Cerebellar nuclear complex (tissue), 1 donor: Measurements from ENCODE around the gene GBA2.

Source experiments
- DNase-seq, 2 experiments: peaks; one replicate each; lab custom pipeline; 2025; lab: John Stamatoyannopoulos, UW

GBA2 gene

DNA sequence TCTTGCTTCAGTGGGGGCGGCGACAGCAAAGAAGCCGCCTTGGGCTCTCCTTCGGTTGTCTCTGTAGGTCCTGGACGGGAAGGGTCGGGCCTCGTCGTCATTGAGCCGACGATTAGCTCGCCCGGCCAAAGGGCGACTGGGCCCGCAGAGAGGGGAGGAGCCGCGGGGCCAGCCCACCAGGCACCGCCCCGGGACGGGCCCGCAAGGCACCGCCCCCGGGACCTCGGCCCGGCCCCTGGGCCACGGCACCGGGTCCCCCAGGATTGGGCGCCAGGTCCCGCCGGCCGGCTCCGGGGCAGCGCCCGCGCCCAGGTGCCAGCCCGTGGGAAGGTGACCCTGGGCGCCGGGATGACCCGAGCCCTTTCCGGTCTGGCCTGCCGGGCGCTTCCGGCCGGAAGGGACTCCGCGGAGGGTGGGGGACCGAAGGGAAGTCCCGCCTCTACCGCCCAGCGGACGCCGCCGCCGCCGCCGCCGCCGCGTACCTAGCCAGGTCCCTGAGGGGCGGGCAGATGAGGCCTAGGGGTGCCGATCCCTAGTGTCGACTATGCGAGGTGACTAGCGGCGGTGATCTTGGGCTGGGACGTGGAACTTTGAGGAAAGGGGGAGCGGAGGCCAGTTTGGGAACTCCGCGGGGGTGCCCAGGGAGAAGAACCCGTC, at the start of gene GBA2, which contains the start of gene RGP1:
Gene GBA2, minus strand, starts transcription at position 371 of the 657 bp plus-strand sequence. CDS start 524 bp downstream, outside the sequence.
Gene RGP1, plus strand, starts transcription at position 430 of the 657 bp plus-strand sequence. CDS start 469 bp downstream, outside the sequence.
- peak in 1 of 2 experiments; percentile 21 for DNase-seq

DNA sequence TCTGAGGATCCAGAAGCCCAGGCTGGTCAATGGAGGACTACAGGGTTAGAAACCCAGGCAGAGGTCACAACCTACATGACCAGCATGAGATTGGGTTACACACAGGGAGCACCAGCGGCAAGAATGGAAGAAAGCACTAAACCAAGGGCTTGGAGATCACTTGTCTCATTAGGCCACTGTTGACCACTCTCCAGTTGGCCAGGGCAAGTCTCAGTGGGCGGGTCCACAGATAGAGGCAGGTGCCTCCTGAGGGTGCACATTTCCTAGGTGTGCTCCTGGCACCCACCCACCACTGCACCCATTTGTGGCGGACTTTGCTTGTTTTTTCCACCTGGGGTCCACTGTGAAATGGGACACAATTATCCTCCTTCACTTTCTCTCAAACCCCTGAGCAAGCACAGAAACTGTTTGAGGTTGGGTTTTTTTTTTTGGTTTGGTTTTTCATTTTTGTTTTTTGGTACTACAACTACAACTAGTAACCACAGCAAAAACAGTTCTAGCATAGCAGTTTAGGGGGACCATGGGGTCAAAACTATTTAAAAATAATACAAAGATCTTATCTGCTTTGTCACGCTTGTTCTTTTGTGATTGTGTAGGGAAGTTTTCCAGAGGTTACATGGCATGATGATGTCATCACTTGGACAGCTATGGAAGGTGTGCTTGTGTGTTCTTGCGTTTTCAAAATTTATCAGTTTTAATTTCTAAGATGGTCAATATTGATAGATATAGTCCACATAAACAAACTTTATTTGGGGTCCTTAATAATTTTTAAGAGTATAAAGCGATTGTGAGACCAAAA, 48.5 kb upstream of the GBA2 start:
- DNase-seq = no peak

DNA sequence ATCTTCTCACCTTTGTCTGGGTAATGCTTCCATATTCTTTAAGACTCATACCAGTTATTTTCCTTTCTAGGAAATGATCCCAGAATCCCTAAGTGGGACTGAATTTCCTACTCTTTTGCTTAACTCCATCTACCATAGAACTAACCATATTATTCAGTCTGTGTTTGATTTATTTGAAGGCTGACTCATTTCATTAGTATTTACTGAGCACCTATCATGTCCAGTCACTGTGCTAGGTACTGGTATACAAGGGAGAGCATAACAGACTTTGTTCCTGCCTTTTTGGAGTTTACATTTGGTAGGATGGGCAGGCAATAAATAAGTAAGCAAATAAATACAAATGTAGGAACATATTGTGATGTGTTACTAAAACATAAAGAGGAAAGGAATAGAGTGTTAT, 46.7 kb upstream of the GBA2 start:
- DNase-seq = no peak

DNA sequence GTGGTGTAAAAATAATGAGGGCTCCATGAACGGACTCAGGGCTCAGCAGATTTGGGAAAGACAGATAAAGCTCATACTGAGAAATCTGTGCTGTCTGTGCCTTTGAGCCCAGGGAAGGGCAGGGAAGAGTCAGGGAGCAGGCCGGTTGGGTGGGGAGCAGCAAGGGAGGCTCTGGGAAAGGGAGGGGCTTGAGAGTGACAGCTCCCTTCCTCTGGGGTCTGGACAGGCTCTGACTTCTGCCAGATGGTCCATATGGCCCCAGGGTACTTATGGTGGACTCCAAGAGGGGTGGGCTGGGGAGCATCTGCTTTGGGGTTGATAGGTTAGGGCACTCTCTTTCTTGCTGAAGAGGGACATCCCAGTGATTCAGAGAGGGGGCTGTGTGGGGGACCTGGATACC, 44.4 kb upstream of the GBA2 start:
- DNase-seq = no peak

DNA sequence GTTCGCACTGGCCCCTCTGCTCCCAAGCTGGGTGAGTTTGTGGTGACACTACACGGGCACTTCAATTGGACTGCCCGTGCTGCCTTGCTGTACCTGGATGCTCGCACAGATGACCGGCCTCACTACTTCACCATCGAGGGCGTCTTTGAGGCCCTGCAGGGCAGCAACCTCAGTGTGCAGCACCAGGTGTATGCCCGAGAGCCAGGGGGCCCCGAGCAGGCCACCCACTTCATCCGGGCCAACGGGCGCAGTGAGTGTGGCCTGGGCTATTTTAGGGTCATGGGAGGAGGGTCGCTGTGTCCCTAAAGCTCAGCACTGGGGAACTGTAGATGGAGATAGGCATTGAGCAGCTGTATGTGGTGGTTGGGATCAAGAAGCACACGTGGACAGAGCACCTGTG, 43.8 kb upstream of the GBA2 start:
- DNase-seq = no peak

DNA sequence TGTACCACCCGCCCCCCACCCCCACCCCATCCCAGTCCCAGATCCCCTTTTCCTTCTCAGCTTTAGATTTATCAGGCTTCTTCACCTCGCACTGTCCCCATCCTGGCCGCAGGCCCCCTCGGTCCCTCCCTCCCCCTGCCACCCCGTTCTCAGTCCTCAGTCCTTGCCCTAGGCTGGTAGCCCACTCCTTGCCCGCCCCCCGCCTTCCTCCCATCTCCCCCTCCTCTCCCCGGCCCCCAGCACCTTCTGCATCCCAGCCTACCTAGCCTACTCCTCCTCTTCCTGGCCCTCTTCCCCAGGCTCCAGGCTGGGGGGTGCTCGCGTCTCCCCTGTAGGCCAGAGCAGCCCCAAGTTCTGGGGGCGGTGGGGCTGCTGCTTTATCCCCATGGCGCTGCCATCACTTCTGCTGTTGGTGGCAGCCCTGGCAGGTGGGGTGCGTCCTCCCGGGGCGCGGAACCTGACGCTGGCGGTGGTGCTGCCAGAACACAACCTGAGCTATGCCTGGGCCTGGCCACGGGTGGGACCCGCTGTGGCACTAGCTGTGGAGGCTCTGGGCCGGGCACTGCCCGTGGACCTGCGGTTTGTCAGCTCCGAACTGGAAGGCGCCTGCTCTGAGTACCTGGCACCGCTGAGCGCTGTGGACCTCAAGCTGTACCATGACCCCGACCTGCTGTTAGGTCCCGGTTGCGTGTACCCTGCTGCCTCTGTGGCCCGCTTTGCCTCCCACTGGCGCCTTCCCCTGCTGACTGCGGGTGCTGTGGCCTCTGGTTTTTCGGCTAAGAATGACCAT, 43.2 kb upstream of the GBA2 start:
- no peak for DNase-seq

DNA sequence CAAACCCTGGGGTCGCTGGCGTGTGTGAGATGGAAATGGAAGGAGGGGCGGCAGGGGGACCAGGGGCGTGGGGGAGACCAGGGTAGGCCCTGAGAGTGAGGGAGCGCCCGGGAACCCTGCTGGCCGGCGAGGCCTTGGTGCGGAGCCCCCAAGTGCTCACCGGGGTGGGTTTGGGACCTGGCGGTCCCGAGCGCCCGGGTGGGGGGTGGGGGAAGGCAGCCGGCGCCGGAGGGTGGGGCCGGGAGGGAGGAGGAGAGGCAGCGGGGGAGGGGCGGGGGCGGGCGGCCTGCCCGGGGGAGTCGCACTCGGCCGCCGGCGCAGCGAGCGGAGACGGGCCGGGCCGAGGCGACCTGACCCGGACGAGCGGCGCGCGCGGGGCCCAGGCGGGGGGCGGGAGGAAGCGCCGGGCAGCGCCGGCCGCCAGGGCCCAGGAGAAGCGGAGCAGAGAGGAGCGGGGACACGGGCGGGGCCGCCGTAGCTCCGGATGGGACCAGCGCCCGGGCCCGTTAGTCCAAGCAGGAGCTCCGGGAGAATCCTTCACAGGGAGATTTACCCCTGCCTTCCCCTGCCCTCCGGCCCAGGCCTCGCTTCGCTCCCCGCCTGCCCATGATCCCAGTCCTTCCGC, 42.4 kb upstream of the GBA2 start, which contains the start of gene NPR2:
Gene NPR2, plus strand, starts transcription at position 295 of the 625 bp plus-strand sequence. CDS start 818 bp downstream, outside the sequence.
- no peak for DNase-seq

DNA sequence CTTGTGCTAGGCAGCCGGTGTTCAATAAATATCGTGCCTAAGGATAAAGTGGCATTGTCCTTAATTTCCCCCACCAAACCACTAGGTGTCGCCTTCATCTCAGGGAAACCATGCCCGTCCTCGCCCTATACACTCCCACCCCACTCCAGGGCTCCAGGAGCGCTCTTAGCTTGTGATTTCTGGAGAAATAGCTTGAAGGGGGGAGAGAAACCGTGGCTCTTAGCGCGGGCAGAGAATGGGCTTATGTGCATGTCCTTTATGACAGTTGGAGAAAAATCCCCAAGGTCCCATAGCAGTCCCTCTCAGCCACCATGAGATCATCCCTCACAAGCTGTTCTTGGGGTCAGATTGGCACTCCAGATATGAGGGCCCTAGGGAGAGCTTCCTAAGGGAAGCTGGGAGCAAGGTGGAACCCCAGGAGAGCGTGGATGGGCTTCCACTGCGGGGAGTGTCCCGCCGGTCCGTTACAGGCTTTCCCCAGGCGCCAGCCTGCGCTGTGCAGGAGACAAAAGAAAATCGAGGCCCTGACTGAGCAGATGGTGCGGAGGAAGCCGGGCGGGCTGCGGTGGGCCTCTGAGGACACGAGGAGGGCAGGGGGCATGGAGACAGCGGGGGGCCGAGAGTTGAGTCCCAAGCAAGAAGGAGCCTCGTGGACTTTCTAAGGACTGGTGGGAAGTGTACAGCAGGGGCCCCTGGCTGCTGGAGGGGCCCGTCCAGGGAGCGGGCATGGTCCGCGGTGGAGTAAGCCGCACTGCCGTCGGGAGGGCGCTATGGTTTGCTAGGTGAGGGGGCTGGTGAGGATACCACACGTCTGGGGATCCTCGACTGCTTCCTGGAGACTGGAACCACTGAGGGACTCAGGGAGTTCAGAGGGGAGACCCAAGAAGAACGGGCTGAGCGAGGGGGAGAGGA, 41.6 kb upstream of the GBA2 start:
- peak in 1 of 2 experiments; percentile 76 for DNase-seq

DNA sequence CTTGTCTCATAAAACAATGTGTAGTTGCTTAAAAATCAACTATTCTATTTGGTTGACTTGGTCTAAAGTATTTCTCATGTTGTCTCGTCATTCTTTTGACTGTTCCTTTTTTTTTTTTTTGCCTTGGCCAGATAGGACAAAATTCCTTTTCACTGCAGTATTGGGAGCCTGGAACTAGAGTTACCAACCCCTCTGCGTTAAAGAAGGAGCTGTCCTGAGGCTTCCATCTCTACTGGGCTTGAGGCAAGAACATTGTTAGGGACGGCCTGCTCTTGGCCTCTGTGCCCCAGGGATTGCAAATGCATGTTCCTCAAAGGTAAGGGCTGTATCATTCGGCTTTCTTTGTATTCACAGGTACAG, 41.0 kb upstream of the GBA2 start:
- DNase-seq = no peak

DNA sequence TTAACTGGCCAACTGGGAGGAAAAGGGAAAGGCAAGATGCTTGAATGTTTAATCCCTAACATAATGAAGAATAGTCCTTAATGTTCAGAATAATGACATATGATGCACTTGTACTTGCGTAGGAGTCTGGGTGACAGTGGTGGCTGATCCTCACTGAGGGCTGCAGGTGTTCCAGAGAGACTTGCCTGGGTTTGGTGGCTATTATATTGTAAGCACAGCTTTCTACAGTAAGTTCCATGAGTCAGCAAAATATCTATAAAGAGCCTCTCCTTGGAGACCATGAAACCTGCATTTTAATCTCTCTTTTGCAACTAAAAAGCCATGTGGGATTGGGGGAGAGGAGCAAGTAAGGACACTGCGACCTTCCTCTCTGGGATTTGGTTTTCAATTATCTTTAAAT, 40.5 kb upstream of the GBA2 start:
- no peak for DNase-seq

DNA sequence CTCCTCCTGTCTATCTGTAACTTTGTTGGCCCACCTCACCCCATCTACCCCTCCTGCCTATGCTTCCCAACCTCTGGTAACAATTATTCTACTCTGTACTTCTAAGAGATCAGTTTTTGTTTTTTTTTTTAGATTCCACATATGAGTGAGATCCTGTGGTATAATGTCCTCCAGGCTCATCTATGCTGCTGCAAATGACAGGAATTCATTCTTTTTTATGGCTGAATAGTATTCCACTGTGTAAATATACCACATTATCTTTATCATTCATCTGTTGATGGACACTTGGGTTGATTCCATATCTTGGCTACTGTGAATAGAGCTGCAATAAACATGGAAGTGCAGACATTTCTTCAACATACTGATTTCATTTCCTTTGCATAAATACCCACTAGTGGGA, 34.4 kb upstream of the GBA2 start:
- DNase-seq = no peak

DNA sequence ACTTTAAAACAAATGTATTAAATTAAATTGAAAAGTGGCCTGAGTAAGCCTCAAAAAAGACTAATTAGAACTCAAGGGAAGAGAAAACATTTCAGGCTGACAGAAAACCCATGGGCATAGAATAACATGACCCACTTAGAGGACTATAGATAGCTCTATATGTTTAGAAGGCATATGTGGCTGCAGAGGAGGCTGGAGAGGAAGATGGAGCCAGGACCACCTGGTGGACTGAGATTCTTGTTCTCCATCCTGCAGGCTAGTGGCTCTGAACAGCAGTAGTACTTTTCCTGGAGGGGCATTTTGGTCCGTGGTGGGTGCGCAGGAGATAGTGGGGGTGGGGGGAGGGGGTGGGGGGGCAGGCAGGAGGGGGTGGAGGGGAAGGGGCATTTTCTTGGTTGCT, 32.0 kb upstream of the GBA2 start:
- DNase-seq = no peak

DNA sequence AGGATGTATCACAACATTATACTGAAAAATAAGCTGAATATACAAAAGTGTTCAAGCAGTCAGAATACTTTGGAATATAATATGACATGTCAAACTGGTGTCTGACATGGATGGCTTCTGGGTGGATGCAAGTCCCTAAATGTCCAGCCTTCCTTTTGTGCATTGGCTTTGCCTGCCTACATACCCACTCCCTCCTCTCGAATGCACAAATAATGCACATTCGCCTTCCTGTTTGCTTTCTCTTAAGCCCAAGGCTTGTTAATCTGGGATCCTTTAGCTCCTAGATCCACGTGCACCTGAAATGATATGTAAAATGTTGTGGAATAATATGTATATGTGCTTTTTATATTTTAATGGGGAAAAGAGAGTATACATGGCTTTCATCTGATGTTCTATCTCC, 29.5 kb upstream of the GBA2 start:
- no peak for DNase-seq

DNA sequence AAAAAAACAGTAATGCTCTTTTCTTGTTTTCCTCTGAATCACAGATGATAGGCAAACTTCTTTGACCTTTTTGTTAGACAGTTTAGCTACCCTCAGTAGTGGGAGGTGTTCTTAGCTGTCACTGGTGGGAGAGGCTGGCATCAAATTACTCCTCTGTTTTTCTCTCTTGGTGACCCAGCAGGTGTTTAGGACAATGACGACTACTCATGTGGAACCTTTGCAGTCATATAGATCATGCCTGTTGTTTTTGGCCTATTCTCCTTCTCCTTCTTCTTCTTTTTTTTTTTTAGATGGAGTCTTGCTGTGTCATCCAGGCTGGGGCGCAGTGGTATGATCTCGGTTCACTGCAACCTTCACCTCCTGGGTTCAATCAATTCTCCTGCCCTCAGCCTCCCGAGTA, 27.0 kb upstream of the GBA2 start:
- DNase-seq = no peak

DNA sequence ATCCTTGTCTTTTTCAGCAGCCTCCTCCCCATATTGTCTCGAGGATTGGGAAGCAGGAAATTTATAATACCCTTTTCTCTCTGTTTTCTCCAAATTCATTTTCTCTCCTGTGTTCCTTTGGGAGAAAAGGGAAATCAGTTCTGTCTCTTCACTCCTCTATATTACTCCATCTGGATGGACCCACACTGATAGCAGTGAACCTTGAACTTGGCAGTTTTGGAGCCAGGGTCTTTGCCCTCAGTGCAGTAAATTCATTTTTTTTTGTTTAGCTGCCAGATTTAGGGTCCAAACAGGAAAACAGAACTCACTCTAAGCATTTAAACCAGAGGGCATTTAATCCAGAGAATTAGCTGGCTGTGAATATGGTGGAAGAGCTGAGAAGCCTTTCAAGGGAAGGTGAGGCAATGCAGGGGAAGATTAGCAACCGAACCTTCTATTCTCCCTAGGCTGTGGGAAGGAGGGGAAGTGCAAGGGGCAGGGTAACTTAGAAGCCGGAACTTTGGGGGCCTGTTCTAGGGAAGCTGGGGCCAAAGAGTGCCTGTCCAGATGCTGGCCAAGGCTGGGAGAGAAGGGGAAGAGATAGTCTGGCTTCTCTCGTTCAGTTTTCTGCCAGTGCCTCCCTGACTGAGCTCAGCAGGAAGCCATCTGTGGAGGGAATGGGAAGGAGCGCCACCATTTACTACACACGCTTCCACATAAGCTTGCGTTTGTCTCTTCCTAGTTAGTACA, 26.0 kb upstream of the GBA2 start:
- DNase-seq = peak in 1 of 2 experiments; percentile 31

DNA sequence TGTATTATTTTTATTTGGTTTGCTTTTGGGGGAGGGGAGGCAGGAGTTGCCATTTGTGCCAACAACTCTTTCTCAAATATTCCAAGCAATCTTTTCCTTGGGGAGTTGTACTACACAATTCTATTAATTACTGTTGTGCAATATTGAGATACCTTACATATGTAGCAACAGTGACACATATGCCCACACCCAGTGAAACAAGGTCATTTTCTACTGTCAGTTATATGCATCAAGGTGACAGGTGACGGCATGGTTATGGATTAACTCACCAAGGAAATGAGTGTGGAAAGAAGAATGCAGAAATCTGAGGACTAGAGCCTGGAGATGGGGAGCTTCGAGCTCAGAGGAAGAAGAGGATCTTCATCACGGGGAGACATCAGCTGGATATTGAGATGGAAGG, 22.9 kb upstream of the GBA2 start:
- no peak for DNase-seq

DNA sequence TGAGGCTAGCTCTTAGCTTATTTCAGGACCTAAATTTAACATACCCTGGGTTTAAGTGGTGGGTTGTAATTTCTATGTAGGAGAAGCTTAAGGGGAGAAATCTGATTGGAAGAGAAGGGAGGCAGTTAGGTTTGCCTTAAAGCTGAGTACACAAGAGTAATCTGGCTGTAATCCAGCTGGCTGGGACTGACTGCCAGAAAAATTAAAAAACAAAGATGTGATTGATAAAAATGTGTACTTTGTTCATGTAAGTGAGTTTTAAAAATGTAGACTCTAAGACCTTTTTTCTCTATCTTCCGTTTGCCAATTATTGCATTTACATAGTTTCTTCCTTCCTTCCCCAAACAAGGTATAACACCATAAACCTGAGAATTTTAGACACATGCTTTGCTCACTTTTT, 22.5 kb upstream of the GBA2 start:
- DNase-seq = peak in 1 of 2 experiments; percentile 31

DNA sequence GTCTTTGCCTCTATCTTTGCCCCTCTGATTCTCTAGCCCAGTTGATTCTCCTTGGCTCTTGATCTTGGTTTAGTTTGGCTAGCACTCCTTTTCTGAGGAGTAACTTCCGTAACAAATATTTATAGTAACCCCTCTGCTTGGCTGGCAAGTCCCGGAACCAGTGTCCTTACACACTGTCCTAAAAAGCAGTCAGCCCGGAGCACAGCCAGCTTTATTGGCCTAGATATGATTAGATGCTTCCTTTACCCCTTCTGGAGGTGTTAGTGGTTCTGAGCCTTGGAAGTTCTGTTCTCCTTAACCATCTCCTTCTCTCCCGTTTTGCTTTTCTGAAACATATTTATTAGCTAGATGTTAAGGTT, 22.0 kb upstream of the GBA2 start:
- peak; percentile 83 to 90 for DNase-seq

DNA sequence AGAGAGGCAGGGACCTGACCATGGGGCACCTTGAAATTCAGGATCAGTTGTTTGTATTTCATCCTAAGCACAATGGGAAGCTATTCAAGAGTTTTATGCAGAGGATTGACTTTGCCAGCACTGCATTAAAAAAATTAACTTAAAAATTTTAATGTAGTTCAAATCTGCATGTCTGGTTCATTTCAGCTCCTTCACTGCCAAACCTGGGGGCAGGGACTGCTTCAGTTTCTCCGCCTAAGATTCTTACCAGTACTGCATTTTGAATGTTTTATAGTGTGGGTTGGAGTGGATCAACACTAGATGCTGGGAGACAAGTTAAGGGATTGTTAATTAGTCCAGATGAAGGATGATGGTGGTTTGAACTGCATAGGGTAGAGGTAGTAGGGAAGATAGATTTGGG, 20.7 kb upstream of the GBA2 start:
- no peak for DNase-seq

DNA sequence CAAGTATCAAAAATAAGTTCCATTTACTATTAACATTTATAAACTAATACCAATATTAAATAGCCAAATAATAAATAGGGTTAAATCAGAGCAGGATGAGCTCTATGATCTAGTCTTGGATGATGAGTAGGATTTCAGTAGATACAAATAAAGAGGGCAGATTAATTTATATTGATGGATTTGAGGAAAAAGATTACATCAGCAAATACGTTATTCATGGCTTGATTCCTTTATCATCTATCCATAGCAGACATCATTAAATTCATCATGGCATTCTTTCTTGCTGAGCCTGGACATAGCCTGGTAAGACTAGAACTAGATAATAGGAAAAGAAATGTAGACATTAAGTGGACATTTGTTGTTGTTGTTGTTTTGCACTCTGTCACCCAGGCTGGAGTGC, 18.4 kb upstream of the GBA2 start:
- no peak for DNase-seq
